ENCODE results near the gene MRPS30. TPM values are rescaled to one million over a fixed set of nuclear protein-coding genes. Genes with fewer than 3 reads are reported as not detected.

Gene MRPS30
- total and polyA plus RNA-seq, 2 of the 4 experiments (the other 2 are of a cell fraction): 18.3 to 51.4 TPM

GRCh38 chr5:44830951-44831350 lies 22.2 kb downstream of the MRPS30 start:
- H2BK20ac ChIP-seq (ENCODE audit: low read depth, low read length): no peak overlapping the region
- no peak overlapping the region for H3K18ac ChIP-seq (ENCODE audit: low read depth, low read length)
- ATAC-seq (ENCODE audit: low read depth): no peak
- no peak for DNase-seq
- no peak overlapping the region for H3K9ac ChIP-seq (ENCODE audit: low read depth, low read length)
- H3K14ac ChIP-seq (replicated peaks; ENCODE audit: low read depth, low read length): no peak overlapping the region
- no peak overlapping the region for H2BK120ac ChIP-seq (ENCODE audit: low read depth, low read length)
- no peak overlapping the region for H4K8ac ChIP-seq (ENCODE audit: low read depth in 2 of 2, low read length in 2 of 2)
- no peak overlapping the region for H2BK5ac ChIP-seq (ENCODE audit: low read depth, low read length, poor library complexity, severe bottlenecking)
- ChIA-PET CTCF (no interaction called here), POLR2A (ENCODE audit: unreplicated experiment) (no interaction called here)
- H2BK15ac ChIP-seq (ENCODE audit: low read depth, low read length): no peak overlapping the region
- no peak overlapping the region for H3K4me2 ChIP-seq (ENCODE audit: low read depth, low read length)
- no peaks in the 10 kb centered on the region for H3K9me1 ChIP-seq (ENCODE audit: insufficient read depth, low read length)
- no peaks in the 10 kb centered on the region for H3K79me1 ChIP-seq (ENCODE audit: low read depth in 1 of 2, low read length in 2 of 2)
- H3K23ac ChIP-seq (ENCODE audit: low read depth, low read length): no peak overlapping the region
- H3K4me3 ChIP-seq (ENCODE audit: insufficient read depth, low read depth, low read length): no peak overlapping the region
- no peak overlapping the region for H4K5ac ChIP-seq (ENCODE audit: low read depth, low read length)
- H4K20me1 ChIP-seq (ENCODE audit: insufficient read depth, low read length): no peaks in the 10 kb centered on the region
- no peaks in the 10 kb centered on the region for H3K9me3 ChIP-seq (ENCODE audit: control insufficient read depth, insufficient read depth, low read length)
- intact Hi-C loops (cut with micrococcal nuclease) (no loop called here), in situ Hi-C loops (cut with MboI; ENCODE audit: low sequenced_read_pairs) (no loop called here), dilution Hi-C loops (cut with HindIII; ENCODE audit: low sequenced_read_pairs, unreplicated experiment) (no loop called here)
- no peak overlapping the region for H4K91ac ChIP-seq (ENCODE audit: insufficient read depth, low read depth, low read length)
- WGBS, 2 experiments (ENCODE audit: extremely low coverage in 2 of 2, insufficient read length in 1 of 2): 100% methylated on average over 1 of the region's 1 CpG; no CpG with 5 or more reads in 1 of the 2 experiments
- no TSS peak for BruUV-seq (replicated peaks)
- TF ChIP-seq CHD1 (IDR thresholded peaks at IDR 0.05; ENCODE audit: low read depth, low read length): no peak
- no peak for TF ChIP-seq BHLHE40 (IDR thresholded peaks at IDR 0.05; ENCODE audit: low read depth, low read length)
- no peak for TF ChIP-seq POLR2A (IDR thresholded peaks at IDR 0.05; ENCODE audit: low read depth, low read length)
- no peak for TF ChIP-seq RCOR1 (IDR thresholded peaks at IDR 0.05; ENCODE audit: insufficient replicate concordance, low read length)
- TF ChIP-seq CEBPB (IDR thresholded peaks at IDR 0.05; ENCODE audit: low read depth, low read length): no peak
- TF ChIP-seq CTCF (conservative IDR thresholded peaks at IDR 0.05; ENCODE audit: low read depth, low read length): no peak
- no peak for TF ChIP-seq RFX5 (IDR thresholded peaks at IDR 0.05; ENCODE audit: low read depth, low read length)
- TF ChIP-seq RAD21 (IDR thresholded peaks at IDR 0.05; ENCODE audit: low read length): no peak
- no peak for TF ChIP-seq NFE2L2 (IDR thresholded peaks at IDR 0.05; ENCODE audit: low read depth, low read length)
- no peak for TF ChIP-seq MXI1 (IDR thresholded peaks at IDR 0.05; ENCODE audit: borderline replicate concordance, low read depth, low read length)
- no peak overlapping the region for H3K4ac ChIP-seq (ENCODE audit: low read depth, low read length)
- H3K36me3 ChIP-seq (ENCODE audit: control insufficient read depth, insufficient read depth, low read length): no peaks in the 10 kb centered on the region
- H3K27ac ChIP-seq (ENCODE audit: insufficient read depth, low read length): no peak overlapping the region
- H3K27me3 ChIP-seq (ENCODE audit: control insufficient read depth, insufficient read depth, low read length): no peaks in the 10 kb centered on the region
- H3K4me1 ChIP-seq (ENCODE audit: control insufficient read depth, insufficient read depth, low read length): no peaks in the 10 kb centered on the region
- H2AK9ac ChIP-seq (replicated peaks; ENCODE audit: low read depth, low read length, poor library complexity): no peak overlapping the region
- H2AFZ ChIP-seq (replicated peaks; ENCODE audit: low read length, poor library complexity): no peak overlapping the region
- H3K56ac ChIP-seq (ENCODE audit: extremely low read depth, insufficient read depth, low read length): no peak overlapping the region
- no peak overlapping the region for H2AK5ac ChIP-seq (ENCODE audit: low read depth, low read length)

Measured in IMR-90 (cell line).